Activated naive CD8-positive, alpha-beta T cell treated with anti-CD3 and anti-CD28 coated beads for 36 hours (primary cell): Measurements from ENCODE around the gene UBE3C. TPM values are rescaled to one million over a fixed set of nuclear protein-coding genes. Genes with fewer than 3 reads are reported as not detected.
A peak's percentile ranks its signal among the peaks of the same experiment; 100 is the strongest.
"Not testable (repeated sequence)": the region's sequence is repeated elsewhere in the genome, so short reads cannot be mapped to it uniquely, and the experiment has no call there.

Source experiments
- DNase-seq: peaks from one replicate; pipeline ENCODE4 v3.0.0; 2021
- H3K27ac Mint-ChIP-seq: one replicate; pipeline ENCODE4 v1.8.0; 2022; ENCODE audit warnings: mild to moderate bottlenecking, moderate library complexity, mixed read lengths
- H3K27me3 Mint-ChIP-seq: one replicate; pipeline ENCODE4 v1.8.0; 2022; ENCODE audit warnings: mild to moderate bottlenecking, mixed read lengths
- H3K36me3 Mint-ChIP-seq: one replicate; pipeline ENCODE4 v1.8.0; 2021; ENCODE audit warnings: mild to moderate bottlenecking, mixed read lengths
- H3K4me1 Mint-ChIP-seq: one replicate; pipeline ENCODE4 v1.8.0; 2021; ENCODE audit warnings: mixed read lengths
- H3K4me3 Mint-ChIP-seq: one replicate; pipeline ENCODE4 v1.8.0; 2022; ENCODE audit warnings: mild to moderate bottlenecking, moderate library complexity, mixed read lengths
- H3K9me3 Mint-ChIP-seq: one replicate; pipeline ENCODE4 v1.8.0; 2022; ENCODE audit warnings: mixed read lengths
- total RNA-seq, 2 experiments: library from RNA; stranded (reverse); gene quantifications; one replicate each; pipeline ENCODE4 v1.2.3, GENCODE V29; 2021

UBE3C gene
- total RNA-seq, 2 experiments from 2014 or later: 75.0 to 75.7 TPM

DNA sequence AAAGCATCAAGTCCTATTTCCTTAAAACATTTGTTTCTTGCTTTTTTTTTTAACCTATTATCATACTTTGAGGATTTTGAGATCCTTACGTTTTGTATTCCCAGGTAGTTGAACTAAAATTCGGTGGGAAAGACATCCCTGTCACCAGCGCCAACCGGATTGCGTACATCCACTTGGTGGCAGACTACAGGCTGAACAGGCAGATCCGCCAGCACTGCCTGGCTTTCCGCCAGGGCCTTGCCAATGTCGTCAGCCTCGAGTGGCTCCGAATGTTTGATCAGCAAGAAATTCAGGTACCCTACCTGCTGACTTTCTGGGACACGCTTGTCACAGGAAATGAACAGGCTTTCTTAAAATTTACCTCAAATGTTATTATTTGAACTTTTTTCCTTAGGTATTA is 115.1 kb downstream of the UBE3C start:
- Mint-ChIP-seq H3K27ac (no peak overlapping the region), H3K4me3 (no peak overlapping the region), H3K27me3 (no peaks in the 10 kb centered on the region), H3K9me3 (no peaks in the 10 kb centered on the region), H3K36me3 (peaks cover 15% of the 10 kb centered on the region), H3K4me1 (no peaks in the 10 kb centered on the region)
- no peak for DNase-seq

- not testable (repeated sequence) for H3K4me1 Mint-ChIP-seq, H3K27me3 Mint-ChIP-seq, DNase-seq, H3K9me3 Mint-ChIP-seq, H3K4me3 Mint-ChIP-seq, H3K27ac Mint-ChIP-seq
- H3K36me3 Mint-ChIP-seq: peaks cover 19% of the 10 kb centered on the region
Observed at GRCh38 chr7:157254781-157255180, 116.1 kb downstream of the UBE3C start.

DNA sequence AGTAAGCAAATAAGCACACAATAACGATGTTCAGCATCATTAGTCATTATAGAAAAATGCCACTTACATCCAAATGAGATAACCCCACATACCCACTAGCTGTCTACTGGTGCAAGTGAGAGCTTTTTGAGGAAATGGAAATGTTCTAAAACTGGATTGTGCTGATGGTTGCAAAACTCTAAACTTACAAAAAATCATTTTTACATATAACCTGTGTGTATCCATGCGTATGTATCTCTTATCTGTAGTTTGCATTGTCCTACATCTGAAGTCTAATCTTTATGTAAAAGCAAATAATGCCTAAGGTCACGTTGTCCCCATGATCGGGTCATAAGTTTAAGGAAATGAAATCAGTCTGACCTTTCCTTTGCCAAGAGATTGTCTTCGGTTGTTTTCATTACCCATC is 116.5 kb downstream of the UBE3C start:
- peaks cover 23% of the 10 kb centered on the region for H3K36me3 Mint-ChIP-seq
- no peak for DNase-seq
- no peak overlapping the region for H3K4me3 Mint-ChIP-seq
- H3K27ac Mint-ChIP-seq: no peak overlapping the region
- no peaks in the 10 kb centered on the region for H3K27me3 Mint-ChIP-seq
- no peaks in the 10 kb centered on the region for H3K4me1 Mint-ChIP-seq
- no peaks in the 10 kb centered on the region for H3K9me3 Mint-ChIP-seq

DNA sequence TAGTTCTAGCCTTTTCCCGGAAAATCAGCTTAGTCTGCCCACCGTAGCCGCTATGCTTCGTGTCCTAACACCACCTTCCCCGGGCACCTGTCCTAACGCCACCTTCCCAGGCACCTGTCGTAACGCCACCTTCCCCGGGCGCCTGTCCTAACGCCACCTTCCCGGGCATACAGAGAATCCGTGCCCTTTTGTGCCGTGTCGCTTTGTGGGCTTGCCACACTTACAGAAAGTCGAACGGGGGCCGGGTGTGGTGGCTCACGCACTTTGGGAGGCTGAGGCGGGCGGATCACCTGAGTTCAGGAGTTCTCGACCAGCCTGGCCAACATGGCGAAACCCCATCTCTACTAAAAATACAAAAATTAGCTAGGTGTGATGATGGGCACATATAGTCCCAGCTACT is 124.4 kb downstream of the UBE3C start:
- H3K9me3 Mint-ChIP-seq: no peaks in the 10 kb centered on the region
- no peak overlapping the region for H3K27ac Mint-ChIP-seq
- no peak for DNase-seq
- H3K36me3 Mint-ChIP-seq: peaks cover 30% of the 10 kb centered on the region
- no peaks in the 10 kb centered on the region for H3K27me3 Mint-ChIP-seq
- H3K4me1 Mint-ChIP-seq: no peaks in the 10 kb centered on the region
- H3K4me3 Mint-ChIP-seq: no peak overlapping the region

GRCh38 chr7:157265051-157265450 is 126.3 kb downstream of the UBE3C start:
- H3K27ac Mint-ChIP-seq: no peak overlapping the region
- H3K4me1 Mint-ChIP-seq: no peaks in the 10 kb centered on the region
- H3K4me3 Mint-ChIP-seq: no peak overlapping the region
- H3K27me3 Mint-ChIP-seq: no peaks in the 10 kb centered on the region
- H3K9me3 Mint-ChIP-seq: no peaks in the 10 kb centered on the region
- DNase-seq: no peak
- H3K36me3 Mint-ChIP-seq: peaks cover 27% of the 10 kb centered on the region

GRCh38 chr7:157266272-157266671 is 127.5 kb downstream of the UBE3C start:
- Mint-ChIP-seq H3K36me3 (peaks cover 21% of the 10 kb centered on the region), H3K27ac (no peak overlapping the region), H3K4me1 (no peaks in the 10 kb centered on the region), H3K4me3 (no peak overlapping the region), H3K9me3 (no peaks in the 10 kb centered on the region), H3K27me3 (no peaks in the 10 kb centered on the region)
- no peak for DNase-seq

DNA sequence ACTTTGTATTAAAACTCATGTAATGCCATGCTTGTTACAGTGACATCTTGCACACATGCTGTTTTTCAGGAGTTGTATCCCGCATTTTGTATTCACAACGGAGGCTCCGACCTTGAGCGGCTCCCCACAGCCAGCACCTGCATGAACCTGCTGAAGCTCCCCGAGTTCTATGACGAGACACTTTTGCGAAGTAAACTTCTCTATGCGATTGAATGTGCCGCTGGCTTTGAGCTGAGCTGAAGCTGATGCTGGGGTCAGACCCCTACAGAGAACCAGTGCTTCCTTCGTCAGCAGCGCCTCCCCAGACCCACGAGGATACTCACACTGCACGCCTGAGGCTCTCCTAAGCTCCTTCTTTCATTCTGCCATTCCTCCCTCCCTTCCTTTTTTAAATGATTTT is 128.8 kb downstream of the UBE3C start:
- Mint-ChIP-seq H3K4me1 (no peaks in the 10 kb centered on the region), H3K4me3 (no peak overlapping the region), H3K36me3 (peaks cover 20% of the 10 kb centered on the region), H3K9me3 (no peaks in the 10 kb centered on the region), H3K27ac (no peak overlapping the region), H3K27me3 (no peaks in the 10 kb centered on the region)
- DNase-seq: no peak

- Mint-ChIP-seq H3K4me3 (no peak overlapping the region), H3K4me1 (no peaks in the 10 kb centered on the region), H3K27me3 (no peaks in the 10 kb centered on the region), H3K9me3 (no peaks in the 10 kb centered on the region), H3K36me3 (peaks cover 19% of the 10 kb centered on the region), H3K27ac (no peak overlapping the region)
- no peak for DNase-seq
Observed at GRCh38 chr7:157267956-157268355, 129.2 kb downstream of the UBE3C start.

DNA sequence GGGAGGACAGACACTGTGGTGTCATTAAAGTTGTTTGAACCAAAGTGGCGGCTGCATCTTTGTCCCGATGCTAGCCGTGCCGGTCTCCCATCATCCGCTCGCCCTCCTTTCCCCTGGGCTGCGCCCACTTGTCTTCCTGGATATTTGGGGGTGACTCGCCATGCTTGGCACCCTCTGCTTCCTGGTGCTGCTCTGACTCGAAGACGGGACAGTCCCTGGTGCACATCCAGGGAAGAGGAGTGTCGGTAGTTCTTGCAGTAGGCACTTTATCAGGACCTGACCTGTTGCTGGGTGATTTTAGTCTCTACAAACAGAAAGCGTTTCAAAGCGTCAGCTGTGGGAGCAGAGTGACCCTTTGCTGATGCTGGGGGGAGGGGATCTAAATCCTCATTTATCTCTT is 129.8 kb downstream of the UBE3C start:
- no peak overlapping the region for H3K27ac Mint-ChIP-seq
- no peak for DNase-seq
- no peaks in the 10 kb centered on the region for H3K27me3 Mint-ChIP-seq
- no peak overlapping the region for H3K4me3 Mint-ChIP-seq
- peaks cover 18% of the 10 kb centered on the region for H3K36me3 Mint-ChIP-seq
- no peaks in the 10 kb centered on the region for H3K4me1 Mint-ChIP-seq
- H3K9me3 Mint-ChIP-seq: no peaks in the 10 kb centered on the region

DNA sequence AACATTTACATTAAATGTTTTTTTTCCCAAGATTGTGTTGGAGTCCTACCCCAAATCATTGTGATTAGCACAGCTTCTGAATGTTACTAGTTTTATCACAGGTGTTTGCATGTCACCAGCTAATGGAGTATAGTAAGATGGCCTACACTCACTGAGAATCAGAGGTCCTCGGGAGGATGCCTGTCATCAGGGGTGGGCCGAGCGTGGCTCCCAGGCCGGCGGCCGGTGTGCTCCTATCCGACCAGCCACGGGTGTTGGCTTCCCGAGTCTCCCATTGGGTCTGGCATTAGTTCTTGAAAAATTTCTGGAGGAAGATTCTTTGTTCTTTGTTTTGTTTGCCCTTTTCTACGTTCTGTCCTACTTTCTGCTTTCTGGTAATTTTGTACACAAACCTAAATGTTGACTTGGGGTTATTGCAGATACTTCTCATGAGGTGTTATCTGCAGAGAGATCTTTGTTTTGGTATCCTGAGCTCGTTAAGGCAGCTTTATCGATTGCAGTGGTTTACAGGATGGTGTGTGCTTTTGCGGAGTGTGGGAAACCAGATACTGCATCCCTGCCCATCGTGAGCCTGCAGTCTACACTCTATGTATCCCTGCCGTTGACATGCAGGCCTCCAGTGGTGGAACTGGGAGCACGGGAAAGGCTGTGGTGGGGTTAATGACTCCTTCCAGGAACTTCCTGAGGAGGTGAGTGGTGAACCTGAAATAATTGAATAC is 130.8 kb downstream of the UBE3C start:
- Mint-ChIP-seq H3K27ac (no peak overlapping the region), H3K27me3 (no peaks in the 10 kb centered on the region), H3K4me3 (no peak overlapping the region), H3K36me3 (peaks cover 15% of the 10 kb centered on the region), H3K4me1 (peaks cover 2% of the 10 kb centered on the region), H3K9me3 (no peaks in the 10 kb centered on the region)
- DNase-seq: no peak

DNA sequence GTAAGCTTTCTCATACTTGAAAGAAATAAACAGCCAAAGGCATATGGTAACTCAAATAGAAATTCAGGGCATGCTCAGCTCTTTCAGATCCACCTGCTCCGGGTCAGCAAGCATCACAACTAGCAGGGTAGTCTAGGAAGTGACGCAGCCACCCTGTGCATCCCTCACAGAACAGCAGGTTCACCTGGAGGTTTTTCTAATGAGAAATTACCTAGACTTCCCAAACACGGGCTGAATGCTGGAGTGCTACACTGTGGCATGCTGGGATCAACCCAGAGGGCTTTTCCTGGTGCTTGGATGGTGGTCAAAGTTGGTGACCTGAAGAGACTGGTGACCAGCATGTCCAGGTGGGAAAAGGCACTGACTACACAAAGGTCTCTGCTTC is 131.3 kb downstream of the UBE3C start:
- no peak overlapping the region for H3K27ac Mint-ChIP-seq

DNA sequence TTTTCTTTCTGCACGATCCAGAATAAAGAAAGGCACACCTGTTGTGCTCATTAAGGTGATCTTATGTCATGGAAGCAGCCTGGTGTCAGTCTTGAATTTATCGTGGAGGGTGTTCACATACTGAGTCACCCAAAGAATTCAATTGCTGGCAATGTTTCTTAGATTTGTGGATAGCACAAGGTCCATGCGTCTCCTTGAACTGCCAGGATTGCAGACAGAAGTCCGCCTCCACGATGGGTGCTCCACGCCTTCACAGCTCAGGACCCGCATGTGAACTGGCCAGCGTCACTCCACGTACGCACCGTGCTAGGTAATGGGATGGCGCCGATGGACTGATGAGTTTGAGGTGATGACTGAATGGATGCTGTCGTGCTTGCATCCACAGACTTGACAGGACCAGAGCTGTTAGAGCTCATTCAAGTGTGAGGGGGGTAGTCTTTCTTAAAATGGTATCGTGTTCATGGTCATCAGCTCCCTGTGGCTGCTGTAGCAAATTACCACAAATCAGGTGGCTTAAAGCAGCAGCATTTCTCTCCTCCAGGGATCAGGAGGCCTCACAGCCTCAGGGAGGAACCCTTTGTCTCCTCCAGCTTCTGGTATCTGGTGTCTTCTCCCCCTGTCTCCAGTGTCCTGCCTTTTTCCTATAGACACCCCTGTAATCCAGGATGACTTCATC is 132.7 kb downstream of the UBE3C start:
- no peak overlapping the region for H3K4me3 Mint-ChIP-seq
- peaks cover 9% of the 10 kb centered on the region for H3K36me3 Mint-ChIP-seq
- peak overlapping the region; percentile 32 for H3K27ac Mint-ChIP-seq
- H3K27me3 Mint-ChIP-seq: no peaks in the 10 kb centered on the region
- no peaks in the 10 kb centered on the region for H3K9me3 Mint-ChIP-seq
- H3K4me1 Mint-ChIP-seq: peaks cover 3% of the 10 kb centered on the region
- no peak for DNase-seq

More for the DNA sequence above, 131.3 kb downstream of the UBE3C start:
- Mint-ChIP-seq H3K9me3 (no peaks in the 10 kb centered on the region), H3K4me3 (no peak overlapping the region), H3K36me3 (peaks cover 13% of the 10 kb centered on the region), H3K27me3 (no peaks in the 10 kb centered on the region), H3K4me1 (peaks cover 2% of the 10 kb centered on the region)
- no peak for DNase-seq

- Mint-ChIP-seq H3K27me3 (no peaks in the 10 kb centered on the region), H3K9me3 (no peaks in the 10 kb centered on the region), H3K27ac (peak overlapping the region; percentile 32), H3K36me3 (peaks cover 9% of the 10 kb centered on the region), H3K4me3 (no peak overlapping the region), H3K4me1 (peaks cover 8% of the 10 kb centered on the region)
- no peak for DNase-seq
Observed at GRCh38 chr7:157271991-157272324, 133.2 kb downstream of the UBE3C start.

DNA sequence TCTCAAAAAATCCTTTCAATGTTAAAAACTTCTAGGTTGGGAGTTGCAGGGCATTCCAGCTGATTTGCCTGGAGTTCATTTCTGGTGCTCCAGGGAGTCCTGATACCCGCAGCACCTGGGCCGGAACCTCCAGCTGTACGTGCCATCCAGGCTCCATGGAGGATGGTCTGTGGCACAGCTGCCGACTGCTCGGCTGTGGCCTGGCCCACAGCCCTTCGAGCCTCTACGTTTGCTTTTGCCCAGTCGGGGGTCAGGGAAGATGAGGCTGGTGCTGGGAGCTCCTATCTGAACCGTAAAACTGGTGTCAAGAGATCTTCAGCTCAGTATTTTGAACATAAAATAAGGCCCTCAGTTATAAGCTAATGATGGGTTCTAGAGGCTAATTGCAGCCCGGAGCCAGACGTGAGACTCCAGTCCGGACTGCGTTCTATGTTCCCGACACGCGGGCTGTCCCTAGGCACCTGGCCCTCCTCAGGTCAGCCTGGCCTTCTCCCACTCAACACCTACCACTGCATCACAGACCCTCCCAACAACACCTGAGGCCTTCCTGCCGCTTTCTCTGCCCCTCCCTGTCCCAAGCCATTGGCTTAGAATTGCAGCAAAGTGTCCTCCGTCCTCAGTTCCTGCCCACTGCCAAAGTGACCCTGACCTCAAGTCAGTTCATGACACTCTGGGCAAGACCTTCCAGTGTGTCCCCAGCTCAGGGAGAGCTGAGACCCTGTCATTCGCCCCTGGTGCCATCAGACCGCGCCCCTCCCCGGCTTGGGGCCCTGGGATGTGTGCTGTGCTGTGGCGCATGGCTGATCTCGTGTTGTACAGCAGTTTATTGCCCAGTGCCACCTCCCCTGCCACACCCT is 133.9 kb downstream of the UBE3C start:
- Mint-ChIP-seq H3K4me1 (peaks cover 13% of the 10 kb centered on the region), H3K9me3 (no peaks in the 10 kb centered on the region), H3K27me3 (peaks cover 4% of the 10 kb centered on the region), H3K36me3 (peaks cover 9% of the 10 kb centered on the region), H3K4me3 (no peak overlapping the region), H3K27ac (no peak overlapping the region)
- DNase-seq: no peak
